Right lobe of liver (tissue), 6 donors: ENCODE results near the gene TMEM204. TPM values are rescaled to one million over a fixed set of nuclear protein-coding genes. Genes with fewer than 3 reads are reported as not detected.

Experiments used
- ATAC-seq, 4 donors: fragments of 200-7000 bp; cut with Tn5 transposase; one replicate each; pipeline ENCODE4 v1.9.1; 2020; ENCODE audit warnings: mild to moderate bottlenecking in 4 of 4, moderate library complexity in 4 of 4
- DNase-seq, 3 donors: peaks; one replicate each; pipeline ENCODE4 v3.0.0-alpha.2; 2020
- H3K27ac ChIP-seq, 3 donors: fragments of 200-600 bp; one replicate each; pipeline ENCODE4 v1.8.0; 2022
- H3K27me3 ChIP-seq, 2 donors: fragments of 200-600 bp; one replicate each; pipeline ENCODE4 v1.8.0; 2022
- H3K36me3 ChIP-seq, 4 donors: fragments of 200-600 bp; sonication (generic) in 1 of 4; one replicate each; pipeline versions ENCODE4 v1.5.1 to v1.8.0; 2017 to 2022; ENCODE audit warnings: control low read depth in 1 of 4
- H3K4me1 ChIP-seq, 4 donors: fragments of 200-600 bp; sonication (generic) in 1 of 4; one replicate each; pipeline versions ENCODE4 v1.5.1 to v1.8.0; 2017 to 2022; ENCODE audit warnings: control low read depth in 1 of 4
- H3K4me3 ChIP-seq, 3 donors: fragments of 200-600 bp; one replicate each; pipeline ENCODE4 v1.8.0; 2022
- H3K9me3 ChIP-seq, 4 donors: fragments of 200-600 bp; sonication (generic) in 1 of 4; one replicate each; pipeline versions ENCODE4 v1.5.1 to v1.8.0; 2017 to 2022; ENCODE audit warnings: control low read depth in 1 of 4
- CTCF ChIP-seq, 4 donors: fragments of 200-600 bp in 3 of 4; fragments of 450-650 bp in 1 of 4; IDR thresholded peaks; one replicate each; pipeline versions ENCODE4 v1.5.1 to v1.8.0; 2016 to 2022; ENCODE audit warnings: antibody characterized with exemption in 4 of 4, mild to moderate bottlenecking in 2 of 4
- POLR2A ChIP-seq: fragments of 450-650 bp; IDR thresholded peaks from one replicate; pipeline ENCODE4 v1.6.1; 2017; ENCODE audit warnings: antibody characterized with exemption, mild to moderate bottlenecking
- WGBS: methylation state at CpG from one replicate; pipeline ENCODE4 v1.1.6; 2018; ENCODE audit warnings: low coverage, low lambda C conversion rate; ENCODE audit not compliant: insufficient coverage; ENCODE audit errors: missing lambda C conversion rate; 5-methylcytosine and 5-hydroxymethylcytosine counted together
- intact Hi-C, 2 donors: fragments of 100-400 bp; cut with DNase I; formaldehyde crosslinking; loops; one replicate each; pipeline versions ENCODE4 v1.11.2 to v1.14.1; 2022
- total RNA-seq, 6 experiments: library from RNA; depleted of rRNA in 2 of 6; stranded (reverse); fragments of >200 nt in 2 of 6; fragmentation: NEBNext Ultra II Directional in 3 of 6; extraction: Animal tissue kit (Norgen Biotek cat#: 25700) in 3 of 6; gene quantifications; one replicate each; pipeline versions ENCODE4 v1.1.0 to v1.2.4, GENCODE V29; 2016 to 2023
- donor health status: DM: no; HTN: yes; CAD: no.
- donor health status: DM: no; HTN: no; CAD: no.
- donor health status: DM: no; HTN: no; CAD: no.
- donor health status: DM: no; HTN: yes; CAD: no.
- donor health status: DM: no; HTN: yes; CAD: no.

TMEM204 gene
- total RNA-seq, 6 experiments from 2014 or later: 4.7 to 18.7 (median 8.9) TPM

GRCh38 chr16:1542533-1542932 lies 9.1 kb downstream of the TMEM204 start:
- Histone ChIP-seq H3K36me3 (no peaks in the 10 kb centered on the region), H3K27me3 (no peaks in the 10 kb centered on the region), H3K27ac (peak overlapping the region; percentile 0 to 70 (median 13)), H3K4me3 (no peak overlapping the region), H3K4me1 (peaks cover 0 to 6% (median 0%) of the 10 kb centered on the region in 4 donors), H3K9me3 (no peaks in the 10 kb centered on the region)
- no peak for ATAC-seq
- WGBS: no CpG with 5 or more reads among the region's 18 CpGs
- DNase-seq: no peak
- intact Hi-C loops: no loop called here
- TF ChIP-seq POLR2A: no peak
- TF ChIP-seq CTCF (IDR thresholded peaks at IDR 0.05): no peak

- no peak overlapping the region for H3K4me3 ChIP-seq
- no peaks in the 10 kb centered on the region for H3K9me3 ChIP-seq
- H3K27ac ChIP-seq: peak overlapping the region; percentile 13 to 70 (median 29)
- peak; percentile 62 to 71 (median 67) for ATAC-seq
- WGBS: 34% methylated on average over 19 of the region's 30 CpGs
- H3K27me3 ChIP-seq: no peaks in the 10 kb centered on the region
- intact Hi-C loops: no loop called here
- no peaks in the 10 kb centered on the region for H3K36me3 ChIP-seq
- peaks cover 0 to 12% (median 0%) of the 10 kb centered on the region in 4 donors for H3K4me1 ChIP-seq
- TF ChIP-seq POLR2A: no peak
- no peak for TF ChIP-seq CTCF (IDR thresholded peaks at IDR 0.05)
- peak; percentile 61 to 77 (median 71) for DNase-seq
Observed at GRCh38 chr16:1543085-1543896, 9.8 kb downstream of the TMEM204 start.

- Histone ChIP-seq H3K27me3 (no peaks in the 10 kb centered on the region), H3K4me3 (no peak overlapping the region), H3K36me3 (no peaks in the 10 kb centered on the region), H3K4me1 (peaks cover 0 to 18% (median 0%) of the 10 kb centered on the region in 4 donors), H3K27ac (peak overlapping the region; percentile 37 to 70 (median 44)), H3K9me3 (no peaks in the 10 kb centered on the region)
- WGBS: 34% methylated on average over 13 of the region's 26 CpGs
- TF ChIP-seq CTCF (IDR thresholded peaks at IDR 0.05) (no peak), POLR2A (peak; percentile 25)
- no peak for DNase-seq
- peak; percentile 29 to 48 (median 30) for ATAC-seq
- intact Hi-C loops: no loop called here
Observed at GRCh38 chr16:1545044-1546040, 11.9 kb downstream of the TMEM204 start.

- Histone ChIP-seq H3K27ac (peak overlapping the region in 1 of 3 donors; percentile 24), H3K4me3 (no peak overlapping the region), H3K36me3 (no peaks in the 10 kb centered on the region), H3K9me3 (no peaks in the 10 kb centered on the region), H3K27me3 (no peaks in the 10 kb centered on the region), H3K4me1 (peaks cover 0 to 18% (median 0%) of the 10 kb centered on the region in 4 donors)
- ATAC-seq (no peak), DNase-seq (no peak)
- intact Hi-C loops: no loop called here
- no CpG with 5 or more reads among the region's 16 CpGs for WGBS
- TF ChIP-seq CTCF (IDR thresholded peaks at IDR 0.05) (no peak), POLR2A (no peak)
Observed at GRCh38 chr16:1546430-1546829, 13.0 kb downstream of the TMEM204 start.
